GM21390 (cell line): ENCODE measurements around the gene CCND2.

Source experiments
- ATAC-seq: cut with Tn5 transposase; IDR thresholded peaks from one replicate; pipeline ENCODE4 v1.9.1; 2021; ENCODE audit not compliant: unreplicated experiment

CCND2 gene

DNA sequence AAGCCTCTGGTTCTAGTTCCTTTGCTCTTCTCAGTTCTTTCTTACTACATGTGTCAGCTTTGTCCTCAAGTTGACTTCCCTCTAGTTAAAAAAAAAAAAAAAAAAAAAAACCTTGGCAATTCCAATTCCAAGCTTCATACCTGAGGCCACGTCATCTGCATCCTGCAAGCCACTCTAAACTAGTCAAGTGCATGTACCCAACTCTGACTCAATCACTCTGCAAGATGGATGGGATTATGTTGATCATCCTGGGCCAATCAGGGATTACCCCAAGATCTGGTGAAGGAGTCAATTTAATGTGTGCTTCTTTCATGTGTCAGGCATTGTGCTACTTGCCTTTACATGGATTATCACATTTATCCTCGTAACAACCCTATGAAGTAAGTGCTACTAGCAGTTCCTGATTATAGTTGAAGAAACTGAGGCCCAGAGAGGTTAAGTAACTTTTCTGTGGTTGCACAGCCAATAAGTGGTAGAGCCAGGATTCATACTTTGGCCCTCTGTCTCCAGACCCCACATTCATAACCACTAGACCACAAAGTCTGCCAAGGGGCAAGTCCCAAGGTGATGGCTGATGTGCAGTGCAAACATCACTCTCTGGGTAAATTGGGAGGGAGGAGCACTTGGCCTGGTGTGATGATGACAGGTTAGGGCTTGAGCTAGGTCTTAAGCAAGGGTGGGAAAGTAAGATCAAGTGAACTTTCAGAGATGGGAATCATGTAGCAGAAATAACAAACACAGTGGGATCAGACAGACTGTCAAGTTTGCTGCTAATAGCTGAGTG is 17.3 kb upstream of the CCND2 start:
- ATAC-seq: no peak

DNA sequence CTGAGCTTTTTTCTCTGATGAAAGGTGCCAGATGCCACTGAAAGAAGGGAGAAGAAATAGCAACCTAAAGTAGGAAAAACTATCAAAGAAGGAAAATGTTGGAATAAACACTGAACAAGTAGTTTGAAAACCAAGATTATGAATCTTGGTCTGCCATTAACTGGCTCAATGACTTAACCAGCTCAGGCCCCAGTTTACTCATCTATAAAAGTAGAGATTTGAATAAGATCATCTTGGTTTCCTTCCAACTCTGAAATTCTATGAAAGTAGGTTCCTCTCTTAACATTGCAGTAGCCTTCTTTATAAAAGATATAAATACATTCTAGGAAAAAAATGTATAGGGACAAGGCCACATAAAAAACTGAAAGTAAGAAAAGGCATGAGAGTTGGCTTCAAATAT is 16.1 kb upstream of the CCND2 start:
- ATAC-seq: no peak

DNA sequence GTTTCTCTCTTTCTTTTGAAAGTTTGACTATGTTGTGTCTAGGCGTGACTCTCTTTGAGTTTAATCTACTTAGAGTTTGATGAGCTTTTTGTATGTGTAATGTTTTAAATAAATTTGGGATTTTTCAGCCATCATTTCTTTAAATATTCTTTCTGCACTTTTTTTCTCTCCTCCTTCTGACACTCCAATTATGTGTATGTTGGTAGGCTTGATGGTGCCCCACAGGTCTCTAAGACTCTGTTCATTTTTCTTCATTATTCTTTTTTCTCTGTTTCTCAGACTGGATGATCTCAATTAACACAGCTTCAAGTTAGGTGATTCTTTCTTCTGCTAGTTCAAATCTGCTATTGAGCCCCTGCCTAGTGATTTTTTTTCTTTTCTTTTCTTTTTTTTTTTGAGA is 14.5 kb upstream of the CCND2 start:
- no peak for ATAC-seq

DNA sequence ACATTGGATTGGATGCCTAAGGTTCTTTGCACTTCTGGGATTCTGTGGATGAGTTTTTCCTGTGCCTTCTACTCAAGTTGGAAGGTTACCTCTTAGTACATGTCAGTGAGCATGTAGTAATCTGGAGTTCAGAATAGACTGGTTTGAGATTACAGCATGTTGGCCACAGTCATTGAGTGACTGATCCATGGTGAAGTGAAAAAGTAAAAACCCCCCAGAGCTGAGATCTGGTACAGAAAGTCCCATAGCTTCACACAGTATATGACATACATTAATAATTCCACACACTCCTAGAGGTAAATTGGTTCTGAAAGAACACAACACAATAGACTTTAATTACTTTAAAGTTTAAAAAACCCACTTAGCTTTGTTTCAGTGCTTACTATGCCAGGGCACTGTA is 11.9 kb upstream of the CCND2 start:
- no peak for ATAC-seq

DNA sequence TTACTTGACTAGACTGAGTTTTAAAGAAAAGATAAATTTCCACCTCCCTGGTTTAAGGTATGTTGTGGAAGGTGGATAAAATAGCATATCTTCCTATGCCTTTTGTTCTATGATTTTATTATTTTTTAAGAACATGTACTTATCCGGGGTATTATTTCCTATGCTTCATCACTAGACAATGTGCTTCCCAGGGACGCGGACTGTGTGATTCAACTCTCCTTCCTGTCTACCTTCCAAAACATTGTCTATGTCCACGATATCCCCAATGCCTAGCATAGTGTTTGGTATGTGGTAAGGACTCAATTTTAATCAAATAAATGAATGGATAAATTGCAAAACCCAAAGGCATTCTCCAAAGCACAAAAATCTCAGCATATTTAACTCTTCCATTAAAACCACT is 8.3 kb upstream of the CCND2 start:
- no peak for ATAC-seq

DNA sequence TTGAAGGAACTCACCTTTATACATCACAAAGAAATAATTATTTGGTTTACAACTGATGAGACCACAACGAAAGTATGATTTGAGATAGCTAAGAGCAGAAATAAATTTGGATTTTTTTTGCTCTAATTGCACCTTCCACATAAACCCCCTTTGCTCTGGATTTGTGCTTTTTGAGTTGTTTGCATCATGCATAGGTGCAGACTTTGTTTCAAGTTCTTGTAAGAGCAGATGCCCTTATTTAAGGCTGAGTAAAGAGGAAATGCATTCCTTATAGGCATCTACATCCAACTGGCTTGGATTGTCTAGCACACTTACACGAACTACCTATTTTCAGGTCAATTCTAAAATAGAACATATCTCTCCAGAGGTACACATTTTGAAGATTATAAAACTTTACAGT is 6.6 kb upstream of the CCND2 start:
- ATAC-seq: no peak

DNA sequence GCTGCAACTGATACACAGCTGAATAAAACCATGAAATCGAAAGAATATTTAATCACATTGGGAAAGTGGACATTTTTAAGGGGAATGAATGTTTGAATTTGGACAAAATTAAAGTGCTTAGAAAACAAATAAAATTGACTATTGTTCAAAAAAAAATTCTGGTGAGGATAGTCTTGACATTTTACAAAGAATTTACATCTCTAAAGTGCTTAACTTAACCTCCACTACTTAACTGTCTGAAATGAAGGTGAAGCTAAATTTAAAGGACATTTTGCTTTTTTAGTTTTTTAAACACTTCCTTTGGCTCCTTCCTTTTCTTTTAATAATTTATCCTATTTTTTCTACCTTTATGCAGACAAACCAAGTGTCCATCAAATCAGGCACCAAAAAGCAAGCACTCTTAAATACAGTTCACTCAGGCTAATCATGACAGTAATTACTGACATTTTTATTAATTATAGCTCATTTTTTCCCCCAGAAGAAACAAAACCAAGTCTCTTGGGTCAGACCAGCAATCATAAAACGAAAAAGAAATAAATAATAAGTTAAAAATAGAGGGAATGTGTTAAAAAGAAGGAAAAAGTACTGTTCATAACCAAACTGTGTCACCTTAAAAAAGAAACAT is 5.7 kb upstream of the CCND2 start:
- no peak for ATAC-seq

DNA sequence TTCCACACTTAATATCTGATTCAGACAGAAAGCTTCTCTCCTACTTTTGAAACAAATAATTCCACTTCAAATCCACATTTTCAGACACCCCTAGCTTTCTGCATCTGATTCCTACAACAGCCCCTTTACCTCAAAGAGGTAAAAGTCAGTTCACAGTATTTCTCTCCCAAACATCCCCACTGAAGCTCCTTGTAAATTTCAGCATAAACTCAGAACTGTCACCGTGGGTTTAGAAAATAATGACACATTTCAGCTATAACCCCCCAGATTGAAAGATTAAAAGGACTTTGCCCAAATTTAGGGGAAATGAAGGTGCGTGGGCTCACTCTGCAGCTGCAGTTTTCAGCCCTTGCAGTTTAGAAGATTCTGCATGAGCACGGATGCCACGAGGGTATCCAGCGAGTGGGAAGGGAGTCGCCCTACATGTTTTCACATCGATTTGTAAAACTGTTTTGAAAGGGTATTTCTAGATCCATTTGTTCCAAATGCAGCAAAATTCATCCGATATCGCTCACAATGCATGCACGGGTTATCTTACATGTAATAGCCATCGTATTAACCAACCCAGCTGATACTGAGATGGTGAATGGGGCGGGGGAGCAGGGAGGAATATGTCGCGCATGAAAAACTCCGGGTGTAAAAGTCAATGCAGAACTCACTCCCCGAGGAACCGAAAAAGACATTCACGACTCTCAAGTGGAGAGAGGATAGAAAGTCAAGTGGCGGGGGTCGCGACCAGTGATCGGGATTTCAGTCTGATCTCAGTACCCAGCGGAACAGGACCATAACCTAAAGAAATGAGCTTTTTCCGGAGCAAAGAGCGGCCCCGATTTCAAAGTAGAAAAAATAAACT is 5.0 kb upstream of the CCND2 start:
- no peak for ATAC-seq

DNA sequence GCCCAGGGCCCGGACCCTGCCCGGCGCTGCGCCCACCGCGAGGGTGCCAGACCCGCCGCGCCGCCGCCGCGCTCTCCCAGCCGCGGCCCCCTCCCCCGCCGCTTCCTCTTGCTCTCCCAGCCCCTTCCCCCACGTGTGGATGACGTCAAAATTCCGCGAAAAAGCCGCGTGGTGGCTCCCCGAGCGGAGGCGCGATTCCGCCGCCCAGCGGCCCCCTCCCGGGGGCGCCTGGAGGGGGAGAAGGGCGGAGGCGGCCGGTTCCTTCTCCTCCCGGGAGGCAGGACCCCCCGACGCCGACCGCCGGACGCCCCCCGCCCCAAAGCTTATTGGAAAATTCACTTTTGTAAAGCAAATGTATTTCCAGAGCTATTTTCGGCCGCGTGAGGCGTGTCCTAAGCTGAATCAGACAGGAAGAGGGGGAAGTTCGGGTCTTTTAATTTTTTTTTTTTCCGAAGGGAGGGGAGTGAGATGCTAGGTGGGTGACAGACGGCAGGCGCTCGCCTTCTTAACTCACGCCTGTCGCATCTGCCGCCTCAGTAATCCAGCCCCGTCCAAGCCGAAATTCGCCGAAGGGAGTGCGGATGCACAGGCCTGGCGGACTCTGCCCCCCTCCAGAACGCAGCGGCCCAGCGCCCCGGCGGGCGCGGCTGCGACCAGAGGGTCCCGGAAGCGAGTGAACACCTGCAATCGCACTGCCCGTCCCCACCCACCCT is 4.1 kb upstream of the CCND2 start:
- no peak for ATAC-seq

DNA sequence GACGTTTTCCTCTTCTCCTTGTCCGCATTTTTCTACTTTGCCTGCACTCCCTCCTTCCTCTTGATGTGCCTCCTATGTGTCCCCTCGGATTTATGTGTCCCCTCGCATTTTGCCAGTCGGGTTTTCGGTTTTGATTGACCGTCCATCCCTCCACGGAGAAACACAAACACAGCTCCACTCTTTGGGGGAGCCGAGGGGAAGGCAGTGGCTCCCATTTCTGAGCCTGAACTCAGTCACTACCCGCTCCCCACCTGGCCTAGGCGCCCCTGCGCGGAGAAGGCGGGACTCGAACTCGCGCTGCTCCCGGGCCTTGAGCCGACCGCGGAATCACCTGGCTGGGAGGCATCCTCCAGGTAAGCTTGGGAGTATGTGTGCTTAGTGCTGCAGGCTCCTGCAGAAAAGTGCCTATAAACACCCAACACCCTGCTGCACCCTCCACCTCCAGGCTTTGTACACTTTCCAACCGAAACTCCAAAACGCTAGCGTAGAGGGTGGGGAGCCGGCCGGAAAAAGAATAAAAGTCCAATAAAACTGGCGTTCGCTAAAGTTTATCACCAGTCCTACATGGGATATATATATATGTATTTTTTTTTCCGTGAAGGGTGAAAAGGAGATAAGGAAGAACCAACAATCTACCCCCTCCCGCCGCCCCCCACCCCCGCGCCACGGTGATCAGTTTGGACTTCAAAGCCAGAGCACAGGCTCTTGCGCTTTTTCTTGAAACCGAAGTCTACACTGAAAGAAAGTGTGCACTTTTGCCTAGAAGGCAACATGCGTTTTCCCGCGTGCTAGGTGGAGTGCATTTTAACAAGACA is 3.3 kb upstream of the CCND2 start:
- ATAC-seq: no peak

DNA sequence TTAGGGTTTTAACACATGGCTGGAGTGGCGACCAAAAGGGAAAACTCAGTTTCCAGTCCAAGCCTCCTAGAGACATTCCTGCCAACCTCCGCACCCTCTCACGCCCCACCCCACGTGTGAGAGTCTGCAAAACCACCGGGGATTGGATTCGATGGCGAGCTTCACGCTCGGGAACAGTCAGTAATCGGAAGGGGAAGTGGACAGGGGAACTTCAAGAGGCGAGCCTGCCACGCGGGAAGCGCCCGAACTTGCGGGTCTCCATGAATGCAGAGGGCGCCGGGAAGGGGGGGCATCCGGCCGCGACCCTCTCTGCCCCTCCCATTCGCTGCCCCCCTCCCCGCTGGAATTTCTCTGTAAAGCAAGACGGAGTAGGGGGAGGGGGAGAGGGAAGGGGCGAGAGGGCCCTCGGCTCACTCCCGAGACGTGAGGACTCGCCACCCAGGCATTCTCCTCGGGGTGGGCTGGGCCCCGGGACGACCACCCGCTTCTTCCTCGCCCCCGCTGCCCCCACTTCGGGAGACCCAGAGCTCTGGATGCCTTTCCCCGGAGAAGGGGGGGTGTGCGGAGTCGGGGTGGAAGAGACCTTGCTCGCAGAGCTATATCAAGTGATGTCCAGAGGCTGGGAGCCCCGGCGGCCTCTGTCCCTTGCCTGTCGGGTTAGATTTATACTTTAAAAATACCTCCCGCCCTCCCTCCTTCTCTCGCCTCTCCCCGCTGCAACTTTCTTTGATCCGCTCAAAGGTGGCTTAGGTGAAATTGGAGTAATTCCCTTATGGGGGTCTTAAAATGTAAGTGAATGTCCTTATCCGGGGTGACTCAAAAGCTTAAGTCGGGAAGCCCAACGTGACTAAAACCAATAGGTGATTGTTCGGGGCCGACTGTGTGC is 2.5 kb upstream of the CCND2 start:
- ATAC-seq: no peak

DNA sequence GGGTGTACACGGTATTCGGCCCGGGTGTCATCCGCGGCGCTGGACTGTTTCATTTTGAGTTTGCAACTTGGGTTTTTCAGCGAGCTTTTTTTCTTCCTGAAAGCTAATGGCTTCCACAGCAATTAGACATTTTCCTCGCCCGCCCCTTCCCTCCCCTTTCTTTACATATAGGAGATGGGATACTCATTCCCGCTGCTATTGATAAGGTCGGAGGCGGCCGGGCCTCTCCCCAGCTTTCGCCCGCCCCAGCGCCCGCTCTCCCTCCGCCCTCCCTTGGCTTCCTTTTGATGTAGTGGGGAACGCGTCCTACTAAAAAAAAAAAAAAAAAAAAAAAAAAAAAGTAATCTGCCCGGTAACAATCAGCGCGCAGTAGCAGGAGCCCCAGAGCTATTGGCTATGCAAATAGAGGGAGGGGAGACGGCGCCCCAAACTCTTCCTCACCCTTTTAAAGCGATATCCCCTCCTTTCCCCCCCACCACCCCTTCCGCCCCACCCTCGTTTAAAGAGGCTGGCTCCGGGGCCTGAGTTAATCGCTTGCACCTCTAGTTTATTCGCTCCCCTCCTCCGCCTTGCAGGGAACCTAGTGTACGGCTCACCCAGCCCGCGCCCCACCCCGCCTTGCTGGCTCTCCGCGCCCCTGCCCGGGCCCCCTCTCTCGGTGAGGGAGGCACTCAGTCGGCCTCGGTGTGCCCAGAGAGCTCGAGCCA is 1.7 kb upstream of the CCND2 start:
- ATAC-seq: peak; percentile 48

DNA sequence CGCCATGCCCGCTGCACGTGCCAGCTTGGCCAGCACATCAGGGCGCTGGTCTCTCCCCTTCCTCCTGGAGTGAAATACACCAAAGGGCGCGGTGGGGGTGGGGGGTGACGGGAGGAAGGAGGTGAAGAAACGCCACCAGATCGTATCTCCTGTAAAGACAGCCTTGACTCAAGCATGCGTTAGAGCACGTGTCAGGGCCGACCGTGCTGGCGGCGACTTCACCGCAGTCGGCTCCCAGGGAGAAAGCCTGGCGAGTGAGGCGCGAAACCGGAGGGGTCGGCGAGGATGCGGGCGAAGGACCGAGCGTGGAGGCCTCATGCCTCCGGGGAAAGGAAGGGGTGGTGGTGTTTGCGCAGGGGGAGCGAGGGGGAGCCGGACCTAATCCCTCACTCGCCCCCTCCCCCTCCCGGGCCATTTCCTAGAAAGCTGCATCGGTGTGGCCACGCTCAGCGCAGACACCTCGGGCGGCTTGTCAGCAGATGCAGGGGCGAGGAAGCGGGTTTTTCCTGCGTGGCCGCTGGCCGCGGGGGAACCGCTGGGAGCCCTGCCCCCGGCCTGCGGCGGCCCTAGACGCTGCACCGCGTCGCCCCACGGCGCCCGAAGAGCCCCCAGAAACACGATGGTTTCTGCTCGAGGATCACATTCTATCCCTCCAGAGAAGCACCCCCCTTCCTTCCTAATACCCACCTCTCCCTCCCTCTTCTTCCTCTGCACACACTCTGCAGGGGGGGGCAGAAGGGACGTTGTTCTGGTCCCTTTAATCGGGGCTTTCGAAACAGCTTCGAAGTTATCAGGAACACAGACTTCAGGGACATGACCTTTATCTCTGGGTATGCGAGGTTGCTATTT is 914 bp upstream of the CCND2 start:
- ATAC-seq: no peak

DNA sequence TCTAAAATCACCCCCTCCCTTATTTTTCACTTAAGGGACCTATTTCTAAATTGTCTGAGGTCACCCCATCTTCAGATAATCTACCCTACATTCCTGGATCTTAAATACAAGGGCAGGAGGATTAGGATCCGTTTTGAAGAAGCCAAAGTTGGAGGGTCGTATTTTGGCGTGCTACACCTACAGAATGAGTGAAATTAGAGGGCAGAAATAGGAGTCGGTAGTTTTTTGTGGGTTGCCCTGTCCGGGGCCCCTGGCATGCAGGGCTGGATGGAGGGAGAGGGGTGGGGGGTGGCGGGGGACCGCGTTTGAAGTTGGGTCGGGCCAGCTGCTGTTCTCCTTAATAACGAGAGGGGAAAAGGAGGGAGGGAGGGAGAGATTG is 300 bp upstream of the CCND2 start:
- ATAC-seq: no peak

DNA sequence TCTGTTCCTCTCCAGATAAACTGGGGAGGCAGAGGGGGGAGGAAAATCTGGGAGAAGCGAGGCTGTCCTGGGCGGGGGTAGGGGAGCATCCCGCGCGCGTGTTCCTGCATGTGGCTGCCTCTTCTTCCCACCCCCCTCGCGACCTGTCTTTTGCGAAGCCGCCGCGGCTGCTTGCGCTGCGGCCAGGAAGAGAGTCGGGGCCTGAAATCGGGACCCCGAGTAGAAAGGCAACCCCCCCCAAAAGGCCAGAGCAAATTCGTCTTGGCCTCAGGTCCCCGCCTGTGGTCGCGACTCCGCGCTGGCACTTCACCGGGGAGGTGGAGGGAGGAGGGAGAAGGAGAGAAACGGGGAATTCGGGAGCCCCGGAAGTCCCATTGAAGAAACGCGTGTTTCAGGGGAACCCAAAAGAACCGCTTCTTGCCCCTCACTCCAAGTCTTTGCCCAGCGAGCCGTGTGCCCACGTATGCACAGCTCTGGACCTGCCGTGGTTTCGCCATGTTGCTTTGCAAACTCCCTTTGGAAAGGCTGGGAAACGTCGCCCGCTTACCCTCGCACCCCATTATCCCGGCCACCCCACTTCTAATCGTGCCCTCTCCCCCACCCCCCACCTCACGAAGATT is 944 bp downstream of the CCND2 start:
- ATAC-seq: no peak

DNA sequence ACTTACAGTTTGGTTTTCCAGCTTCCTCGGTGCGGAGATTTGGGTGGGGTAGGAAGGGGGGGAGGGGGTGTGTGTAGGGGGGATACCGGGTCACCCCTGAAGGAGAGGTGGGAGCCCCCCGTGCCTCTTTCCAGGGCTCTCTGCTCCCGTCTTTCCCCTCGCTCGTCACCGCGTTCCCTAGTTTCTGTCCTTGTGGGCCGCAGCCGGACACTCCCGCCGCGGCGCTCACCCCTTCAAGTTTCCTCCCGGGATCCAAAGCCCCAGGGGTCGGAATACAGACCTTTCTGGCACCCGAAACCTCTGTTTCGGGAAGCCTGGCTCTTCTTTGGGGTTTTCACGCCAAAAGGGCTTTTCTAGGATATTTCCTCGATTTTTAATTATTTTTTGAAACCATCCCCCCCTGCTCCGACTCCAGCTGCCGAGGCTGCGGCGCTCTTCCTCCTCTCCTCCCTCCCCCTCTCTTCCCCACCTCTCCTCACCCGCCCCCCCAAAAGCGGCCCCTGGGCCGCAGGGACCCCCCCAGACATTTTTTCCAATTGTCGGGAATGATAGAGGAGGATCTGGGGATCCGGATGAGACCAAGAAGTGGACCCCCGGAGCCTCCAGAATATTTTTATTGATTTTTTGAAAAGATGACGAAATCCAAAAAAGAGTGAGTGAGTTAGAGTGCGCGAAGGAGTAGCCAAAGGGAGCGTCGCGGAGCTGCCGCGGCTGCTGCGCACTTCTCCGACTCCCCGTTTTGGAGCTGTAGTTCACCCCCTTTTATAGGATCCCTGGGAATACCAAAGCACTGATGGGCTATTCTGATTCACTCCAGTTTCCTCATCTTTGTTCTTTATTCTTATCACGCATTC is 1.7 kb downstream of the CCND2 start:
- ATAC-seq: no peak

DNA sequence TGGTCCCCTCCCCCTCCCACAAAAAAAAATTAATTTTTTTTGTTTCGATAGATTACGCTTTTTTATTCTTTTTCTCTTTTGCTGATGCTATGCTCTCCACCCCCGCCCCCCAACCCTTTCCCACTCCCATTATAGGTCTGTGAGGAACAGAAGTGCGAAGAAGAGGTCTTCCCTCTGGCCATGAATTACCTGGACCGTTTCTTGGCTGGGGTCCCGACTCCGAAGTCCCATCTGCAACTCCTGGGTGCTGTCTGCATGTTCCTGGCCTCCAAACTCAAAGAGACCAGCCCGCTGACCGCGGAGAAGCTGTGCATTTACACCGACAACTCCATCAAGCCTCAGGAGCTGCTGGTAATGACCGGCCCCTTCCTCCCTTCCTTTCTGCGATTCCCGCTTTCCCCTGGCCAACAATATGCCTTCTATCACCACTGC is 2.3 kb downstream of the CCND2 start:
- no peak for ATAC-seq
